Measurements from ENCODE around the gene VPS26A.

Gene VPS26A

GRCh38 chr10:69142983-69143382, 19.0 kb downstream of the VPS26A start:
- Histone ChIP-seq H3K27me3 (ENCODE audit: insufficient read depth, low read length) (no peaks in the 10 kb centered on the region), H3K27ac (ENCODE audit: low read depth, low read length, poor library complexity, severe bottlenecking) (no peak overlapping the region), H3K9me2 (ENCODE audit: low read depth, low read length) (no peaks in the 10 kb centered on the region), H3F3A (ENCODE audit: insufficient read depth, low read length) (no peaks in the 10 kb centered on the region), H3K4me2 (ENCODE audit: low read length) (no peak overlapping the region), H3K4me1 (ENCODE audit: insufficient read depth, low read length, severe bottlenecking) (peaks cover 8% of the 10 kb centered on the region), H3K79me2 (ENCODE audit: insufficient read depth, low read length) (peaks cover 23% of the 10 kb centered on the region; the same call in 1 of the 2 replicates), H3K9ac (ENCODE audit: low read length) (no peak overlapping the region), H3K9me3 (ENCODE audit: low read length) (no peaks in the 10 kb centered on the region), H2AFZ (ENCODE audit: low read length) (no peak overlapping the region), H4K20me1 (ENCODE audit: insufficient read depth, low read length) (no peaks in the 10 kb centered on the region), H3K36me3 (ENCODE audit: insufficient read depth, low read length) (no peaks in the 10 kb centered on the region), H3K4me3 (ENCODE audit: low read depth, low read length, poor library complexity, severe bottlenecking) (no peak overlapping the region)
- no peak for TF ChIP-seq EZH2 (IDR thresholded peaks at IDR 0.05; ENCODE audit: borderline replicate concordance, low read length)
- TF ChIP-seq, protein P1, sequence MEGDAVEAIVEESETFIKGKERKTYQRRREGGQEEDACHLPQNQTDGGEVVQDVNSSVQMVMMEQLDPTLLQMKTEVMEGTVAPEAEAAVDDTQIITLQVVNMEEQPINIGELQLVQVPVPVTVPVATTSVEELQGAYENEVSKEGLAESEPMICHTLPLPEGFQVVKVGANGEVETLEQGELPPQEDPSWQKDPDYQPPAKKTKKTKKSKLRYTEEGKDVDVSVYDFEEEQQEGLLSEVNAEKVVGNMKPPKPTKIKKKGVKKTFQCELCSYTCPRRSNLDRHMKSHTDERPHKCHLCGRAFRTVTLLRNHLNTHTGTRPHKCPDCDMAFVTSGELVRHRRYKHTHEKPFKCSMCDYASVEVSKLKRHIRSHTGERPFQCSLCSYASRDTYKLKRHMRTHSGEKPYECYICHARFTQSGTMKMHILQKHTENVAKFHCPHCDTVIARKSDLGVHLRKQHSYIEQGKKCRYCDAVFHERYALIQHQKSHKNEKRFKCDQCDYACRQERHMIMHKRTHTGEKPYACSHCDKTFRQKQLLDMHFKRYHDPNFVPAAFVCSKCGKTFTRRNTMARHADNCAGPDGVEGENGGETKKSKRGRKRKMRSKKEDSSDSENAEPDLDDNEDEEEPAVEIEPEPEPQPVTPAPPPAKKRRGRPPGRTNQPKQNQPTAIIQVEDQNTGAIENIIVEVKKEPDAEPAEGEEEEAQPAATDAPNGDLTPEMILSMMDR (IDR thresholded peaks at IDR 0.05; ENCODE audit: low read length): no peak

GRCh38 chr10:69145329-69145728, 21.4 kb downstream of the VPS26A start:
- Histone ChIP-seq H3K4me2 (ENCODE audit: low read length) (no peak overlapping the region), H3K36me3 (ENCODE audit: insufficient read depth, low read length) (no peaks in the 10 kb centered on the region), H4K20me1 (ENCODE audit: insufficient read depth, low read length) (no peaks in the 10 kb centered on the region), H3F3A (ENCODE audit: insufficient read depth, low read length) (no peaks in the 10 kb centered on the region), H3K9ac (ENCODE audit: low read length) (no peak overlapping the region), H3K27ac (ENCODE audit: low read depth, low read length, poor library complexity, severe bottlenecking) (no peak overlapping the region), H3K27me3 (ENCODE audit: insufficient read depth, low read length) (no peaks in the 10 kb centered on the region), H3K79me2 (ENCODE audit: insufficient read depth, low read length) (peaks cover 20% of the 10 kb centered on the region; the same call in 1 of the 2 replicates), H3K4me1 (ENCODE audit: insufficient read depth, low read length, severe bottlenecking) (peaks cover 8% of the 10 kb centered on the region), H2AFZ (ENCODE audit: low read length) (no peak overlapping the region), H3K9me2 (ENCODE audit: low read depth, low read length) (no peaks in the 10 kb centered on the region), H3K9me3 (ENCODE audit: low read length) (no peaks in the 10 kb centered on the region), H3K4me3 (ENCODE audit: low read depth, low read length, poor library complexity, severe bottlenecking) (no peak overlapping the region)
- TF ChIP-seq, protein P1 (IDR thresholded peaks at IDR 0.05; ENCODE audit: low read length): no peak
- TF ChIP-seq EZH2 (IDR thresholded peaks at IDR 0.05; ENCODE audit: borderline replicate concordance, low read length): no peak

GRCh38 chr10:69145864-69146263, 21.9 kb downstream of the VPS26A start:
- Histone ChIP-seq H3K9ac (ENCODE audit: low read length) (no peak overlapping the region), H3K4me3 (ENCODE audit: low read depth, low read length, poor library complexity, severe bottlenecking) (no peak overlapping the region), H3K4me1 (ENCODE audit: insufficient read depth, low read length, severe bottlenecking) (peaks cover 8% of the 10 kb centered on the region), H2AFZ (ENCODE audit: low read length) (no peak overlapping the region), H3K9me2 (ENCODE audit: low read depth, low read length) (no peaks in the 10 kb centered on the region), H3K27ac (ENCODE audit: low read depth, low read length, poor library complexity, severe bottlenecking) (no peak overlapping the region), H3K9me3 (ENCODE audit: low read length) (no peaks in the 10 kb centered on the region), H3K36me3 (ENCODE audit: insufficient read depth, low read length) (no peaks in the 10 kb centered on the region), H4K20me1 (ENCODE audit: insufficient read depth, low read length) (no peaks in the 10 kb centered on the region), H3F3A (ENCODE audit: insufficient read depth, low read length) (no peaks in the 10 kb centered on the region), H3K79me2 (ENCODE audit: insufficient read depth, low read length) (peaks cover 20% of the 10 kb centered on the region; the same call in 1 of the 2 replicates), H3K4me2 (ENCODE audit: low read length) (no peak overlapping the region), H3K27me3 (ENCODE audit: insufficient read depth, low read length) (no peaks in the 10 kb centered on the region)
- TF ChIP-seq, protein P1 (IDR thresholded peaks at IDR 0.05; ENCODE audit: low read length): no peak
- TF ChIP-seq EZH2 (IDR thresholded peaks at IDR 0.05; ENCODE audit: borderline replicate concordance, low read length): no peak

Data from OCI-LY1 (cell line).